ENCODE results near the gene ERFE.

ERFE gene

GRCh38 chr2:238122287-238123217 is 36.2 kb upstream of the ERFE start:
- Histone ChIP-seq H3K36me3 (ENCODE audit: insufficient read depth, low read length) (no peaks in the 10 kb centered on the region), H2AFZ (ENCODE audit: low read depth, low read length) (no peak overlapping the region), H3K27me3 (ENCODE audit: insufficient read depth, low read length) (peaks cover 12% of the 10 kb centered on the region), H3K4me1 (ENCODE audit: insufficient read depth, low read length) (peaks cover 6% of the 10 kb centered on the region), H3K4me3 (ENCODE audit: low read length) (no peak overlapping the region), H3K9me3 (ENCODE audit: low read length) (no peaks in the 10 kb centered on the region)

- H3K4me3 ChIP-seq (ENCODE audit: low read length) = no peak overlapping the region
- no peaks in the 10 kb centered on the region for H3K36me3 ChIP-seq (ENCODE audit: insufficient read depth, low read length)
- H3K27me3 ChIP-seq (ENCODE audit: insufficient read depth, low read length) = peaks cover 9% of the 10 kb centered on the region
These were observed 35.4 kb upstream of the ERFE start for GRCh38 chr2:238123218-238123971.

GRCh38 chr2:238123991-238124470 is 34.7 kb upstream of the ERFE start:
- no peaks in the 10 kb centered on the region for H3K36me3 ChIP-seq (ENCODE audit: insufficient read depth, low read length)
- H2AFZ ChIP-seq (ENCODE audit: low read depth, low read length) = no peak overlapping the region
- no peak overlapping the region for H3K4me3 ChIP-seq (ENCODE audit: low read length)
- H3K9me3 ChIP-seq (ENCODE audit: low read length) = no peaks in the 10 kb centered on the region
- peaks cover 9% of the 10 kb centered on the region for H3K27me3 ChIP-seq (ENCODE audit: insufficient read depth, low read length)
- peaks cover 6% of the 10 kb centered on the region for H3K4me1 ChIP-seq (ENCODE audit: insufficient read depth, low read length)

More at GRCh38 chr2:238123218-238123971, 35.4 kb upstream of the ERFE start:
- Histone ChIP-seq H3K9me3 (ENCODE audit: low read length) (no peaks in the 10 kb centered on the region), H2AFZ (ENCODE audit: low read depth, low read length) (no peak overlapping the region), H3K4me1 (ENCODE audit: insufficient read depth, low read length) (peaks cover 6% of the 10 kb centered on the region)

- Histone ChIP-seq H3K4me3 (ENCODE audit: low read length) (no peak overlapping the region), H3K27me3 (ENCODE audit: insufficient read depth, low read length) (peaks cover 9% of the 10 kb centered on the region), H3K4me1 (ENCODE audit: insufficient read depth, low read length) (peaks cover 6% of the 10 kb centered on the region), H3K9me3 (ENCODE audit: low read length) (no peaks in the 10 kb centered on the region), H3K36me3 (ENCODE audit: insufficient read depth, low read length) (no peaks in the 10 kb centered on the region), H2AFZ (ENCODE audit: low read depth, low read length) (no peak overlapping the region)
These were observed 34.2 kb upstream of the ERFE start for GRCh38 chr2:238124488-238125126.

GRCh38 chr2:238125127-238125885 is 33.5 kb upstream of the ERFE start:
- Histone ChIP-seq H2AFZ (ENCODE audit: low read depth, low read length) (no peak overlapping the region), H3K9me3 (ENCODE audit: low read length) (no peaks in the 10 kb centered on the region), H3K36me3 (ENCODE audit: insufficient read depth, low read length) (no peaks in the 10 kb centered on the region)

GRCh38 chr2:238126338-238126737 is 32.4 kb upstream of the ERFE start:
- H3K4me1 ChIP-seq (ENCODE audit: insufficient read depth, low read length) = no peaks in the 10 kb centered on the region
- H3K4me3 ChIP-seq (ENCODE audit: low read length) = no peak overlapping the region
- H3K36me3 ChIP-seq (ENCODE audit: insufficient read depth, low read length) = no peaks in the 10 kb centered on the region
- H2AFZ ChIP-seq (ENCODE audit: low read depth, low read length) = no peak overlapping the region
- H3K9me3 ChIP-seq (ENCODE audit: low read length) = no peaks in the 10 kb centered on the region
- H3K27me3 ChIP-seq (ENCODE audit: insufficient read depth, low read length) = peaks cover 4% of the 10 kb centered on the region

More at GRCh38 chr2:238125127-238125885, 33.5 kb upstream of the ERFE start:
- Histone ChIP-seq H3K4me1 (ENCODE audit: insufficient read depth, low read length) (peaks cover 6% of the 10 kb centered on the region), H3K27me3 (ENCODE audit: insufficient read depth, low read length) (peaks cover 4% of the 10 kb centered on the region), H3K4me3 (ENCODE audit: low read length) (no peak overlapping the region)

GRCh38 chr2:238126775-238127164 is 32.0 kb upstream of the ERFE start:
- H3K4me1 ChIP-seq (ENCODE audit: insufficient read depth, low read length) = no peaks in the 10 kb centered on the region
- H2AFZ ChIP-seq (ENCODE audit: low read depth, low read length) = no peak overlapping the region
- peaks cover 4% of the 10 kb centered on the region for H3K27me3 ChIP-seq (ENCODE audit: insufficient read depth, low read length)
- no peaks in the 10 kb centered on the region for H3K36me3 ChIP-seq (ENCODE audit: insufficient read depth, low read length)
- H3K4me3 ChIP-seq (ENCODE audit: low read length) = no peak overlapping the region
- H3K9me3 ChIP-seq (ENCODE audit: low read length) = no peaks in the 10 kb centered on the region

GRCh38 chr2:238127165-238128060 is 31.4 kb upstream of the ERFE start:
- Histone ChIP-seq H2AFZ (ENCODE audit: low read depth, low read length) (no peak overlapping the region), H3K9me3 (ENCODE audit: low read length) (no peaks in the 10 kb centered on the region), H3K4me3 (ENCODE audit: low read length) (no peak overlapping the region), H3K4me1 (ENCODE audit: insufficient read depth, low read length) (no peaks in the 10 kb centered on the region), H3K36me3 (ENCODE audit: insufficient read depth, low read length) (no peaks in the 10 kb centered on the region), H3K27me3 (ENCODE audit: insufficient read depth, low read length) (peaks cover 4% of the 10 kb centered on the region)

GRCh38 chr2:238128061-238128440 is 30.7 kb upstream of the ERFE start:
- no peaks in the 10 kb centered on the region for H3K27me3 ChIP-seq (ENCODE audit: insufficient read depth, low read length)
- H3K4me3 ChIP-seq (ENCODE audit: low read length) = no peak overlapping the region
- no peak overlapping the region for H2AFZ ChIP-seq (ENCODE audit: low read depth, low read length)
- H3K4me1 ChIP-seq (ENCODE audit: insufficient read depth, low read length) = no peaks in the 10 kb centered on the region
- H3K9me3 ChIP-seq (ENCODE audit: low read length) = no peaks in the 10 kb centered on the region
- no peaks in the 10 kb centered on the region for H3K36me3 ChIP-seq (ENCODE audit: insufficient read depth, low read length)

- H3K9me3 ChIP-seq (ENCODE audit: low read length) = no peaks in the 10 kb centered on the region
- H3K4me3 ChIP-seq (ENCODE audit: low read length) = no peak overlapping the region
- no peak overlapping the region for H2AFZ ChIP-seq (ENCODE audit: low read depth, low read length)
- no peaks in the 10 kb centered on the region for H3K4me1 ChIP-seq (ENCODE audit: insufficient read depth, low read length)
- no peaks in the 10 kb centered on the region for H3K36me3 ChIP-seq (ENCODE audit: insufficient read depth, low read length)
- H3K27me3 ChIP-seq (ENCODE audit: insufficient read depth, low read length) = no peaks in the 10 kb centered on the region
These were observed 30.2 kb upstream of the ERFE start for GRCh38 chr2:238128534-238129001.

GRCh38 chr2:238129166-238130010 is 29.4 kb upstream of the ERFE start:
- Histone ChIP-seq H2AFZ (ENCODE audit: low read depth, low read length) (no peak overlapping the region), H3K9me3 (ENCODE audit: low read length) (no peaks in the 10 kb centered on the region)

More at GRCh38 chr2:238129166-238130010, 29.4 kb upstream of the ERFE start:
- no peaks in the 10 kb centered on the region for H3K36me3 ChIP-seq (ENCODE audit: insufficient read depth, low read length)
- H3K4me1 ChIP-seq (ENCODE audit: insufficient read depth, low read length) = no peaks in the 10 kb centered on the region
- no peaks in the 10 kb centered on the region for H3K27me3 ChIP-seq (ENCODE audit: insufficient read depth, low read length)
- no peak overlapping the region for H3K4me3 ChIP-seq (ENCODE audit: low read length)
